Motor neuron (in vitro differentiated cells): ENCODE measurements around the gene CMTM1. TPM values are rescaled to one million over a fixed set of nuclear protein-coding genes. Genes with fewer than 3 reads are reported as not detected.
A peak's percentile ranks its signal among the peaks of the same experiment; 100 is the strongest.
"Not testable (repeated sequence)": the region's sequence is repeated elsewhere in the genome, so short reads cannot be mapped to it uniquely, and the experiment has no call there.

Source experiments
- ATAC-seq, 8 experiments: fragments of 200-7000 bp; cut with Tn5 transposase; replicated peaks in 6 of 8; 2 replicates each; pipeline ENCODE4 v1.8.0; 2021; ENCODE audit warnings: mild to moderate bottlenecking in 8 of 8, moderate library complexity in 8 of 8
- H3K27ac ChIP-seq, 2 donors: fragments of 250-450 bp; sonication (Bioruptor Pico); 2 replicates each; pipeline ENCODE4 v1.9.0; 2021; ENCODE audit warnings: antibody characterized with exemption in 2 of 2, mild to moderate bottlenecking in 2 of 2, moderate library complexity in 1 of 2
- H3K4me1 ChIP-seq, 2 donors: fragments of 250-450 bp; sonication (Bioruptor Pico); replicated peaks in 1 of 2; 2 replicates each; pipeline ENCODE4 v1.6.1; 2021; ENCODE audit warnings: antibody characterized with exemption in 2 of 2, mild to moderate bottlenecking in 2 of 2, moderate library complexity in 1 of 2
- H3K4me3 ChIP-seq, 5 donors: fragments of 250-450 bp; sonication (Bioruptor Pico); 2 replicates each; pipeline ENCODE4 v1.9.0; 2021; ENCODE audit warnings: antibody characterized with exemption in 5 of 5, mild to moderate bottlenecking in 5 of 5, moderate library complexity in 4 of 5
- WGBS, 10 experiments: fragments of 450-650 bp; shearing (Covaris generic); methylation state at CpG; one replicate each; pipeline ENCODE4 v1.0.0; 2022; 5-methylcytosine and 5-hydroxymethylcytosine counted together
- in situ Hi-C, 9 experiments: fragments of 400-800 bp; cut with MboI; loops; one replicate each; pipeline ENCODE4 v1.15.0; 2021; ENCODE audit warnings: low sequenced_read_pairs in 9 of 9, low pct_unique_long_range_greater_than_20kb in 2 of 9; ENCODE audit not compliant: unreplicated experiment in 9 of 9
- total RNA-seq, 8 experiments: library from RNA; unstranded; fragments of 300-600 nt; gene quantifications; 2 replicates each; pipeline versions ENCODE4 v1.2.3 to v1.2.4, GENCODE V29; 2022

CMTM1 gene
- total RNA-seq, 8 experiments from 2014 or later, result 1.1 to 4.8 (median 3.5) TPM

DNA sequence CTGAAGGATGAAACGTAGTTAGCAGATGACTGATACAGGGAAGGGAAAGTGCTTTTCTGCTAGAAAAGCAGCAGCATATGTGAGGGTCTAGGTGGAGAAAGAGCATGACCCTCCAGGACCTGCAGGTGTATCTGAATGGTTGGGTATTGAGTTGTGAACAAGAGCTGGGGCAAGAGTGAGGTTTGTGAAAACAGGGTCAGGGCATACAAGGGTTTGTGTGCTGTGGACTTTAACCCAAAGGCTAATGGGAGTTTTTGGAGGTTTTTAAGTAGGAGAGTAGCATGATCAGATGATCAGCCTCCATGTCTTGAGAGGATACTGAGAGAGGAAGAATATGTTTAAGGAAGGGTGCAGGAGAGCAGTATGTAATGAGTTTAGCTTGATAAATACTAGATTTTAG, 6.1 kb upstream of the CMTM1 start:
- WGBS, 10 experiments, result 38 to 100% (median 86%) methylated on average over 1 of the region's 1 CpG; no CpG with 5 or more reads in 3 of the 10 experiments
- no peaks in the 10 kb centered on the region for H3K4me1 ChIP-seq
- in situ Hi-C loops, result loop anchor here in 1 of 9 experiments (25.0 kb wide), 1 partner anchor 148 kb away; no protein-coding TSS in a partner anchor
- H3K27ac ChIP-seq, result no peak overlapping the region
- no peak for ATAC-seq
- H3K4me3 ChIP-seq, result no peak overlapping the region

DNA sequence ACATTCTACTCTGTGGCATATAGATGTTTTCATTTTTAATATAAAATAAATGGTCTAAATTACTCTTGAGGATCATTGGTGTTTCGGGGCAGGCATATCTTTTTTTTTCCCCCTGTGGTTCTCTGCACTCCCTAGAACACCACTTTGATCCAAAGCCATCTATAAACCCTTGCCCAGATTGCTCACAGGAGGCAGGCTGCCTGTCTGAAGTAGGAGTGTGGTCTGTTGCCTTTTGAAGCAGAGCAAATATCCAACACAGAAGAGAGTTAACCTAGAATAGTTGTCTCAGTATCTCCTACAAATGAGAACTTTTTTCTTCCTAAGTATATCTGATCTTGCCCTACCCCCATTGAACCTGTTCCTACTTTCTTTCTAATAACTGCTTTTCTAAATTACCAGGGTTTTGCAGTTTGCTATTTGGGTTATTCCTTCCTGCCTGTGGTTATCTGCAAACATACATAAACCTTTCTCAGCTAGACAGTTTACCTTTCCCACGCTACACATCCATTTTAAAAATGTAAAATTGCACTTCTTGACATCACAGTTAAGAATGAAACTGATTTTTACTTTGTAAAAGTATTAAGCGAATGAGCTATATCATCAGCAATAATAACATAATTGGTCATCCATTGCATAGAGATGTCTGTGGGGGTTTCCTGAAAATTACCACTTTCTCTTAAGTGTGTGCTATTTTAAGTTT, 4.7 kb upstream of the CMTM1 start:
- no peaks in the 10 kb centered on the region for H3K4me1 ChIP-seq
- no peak overlapping the region for H3K27ac ChIP-seq
- in situ Hi-C loops, result loop anchor here in 1 of 9 experiments (25.0 kb wide), 1 partner anchor 149 kb away; no protein-coding TSS in a partner anchor
- ATAC-seq, result no peak
- 86 to 100% (median 100%) methylated on average over 1 to 3 of the region's 3 CpGs; no CpG with 5 or more reads in 1 of the 10 experiments for WGBS, 10 experiments
- no peak overlapping the region for H3K4me3 ChIP-seq

DNA sequence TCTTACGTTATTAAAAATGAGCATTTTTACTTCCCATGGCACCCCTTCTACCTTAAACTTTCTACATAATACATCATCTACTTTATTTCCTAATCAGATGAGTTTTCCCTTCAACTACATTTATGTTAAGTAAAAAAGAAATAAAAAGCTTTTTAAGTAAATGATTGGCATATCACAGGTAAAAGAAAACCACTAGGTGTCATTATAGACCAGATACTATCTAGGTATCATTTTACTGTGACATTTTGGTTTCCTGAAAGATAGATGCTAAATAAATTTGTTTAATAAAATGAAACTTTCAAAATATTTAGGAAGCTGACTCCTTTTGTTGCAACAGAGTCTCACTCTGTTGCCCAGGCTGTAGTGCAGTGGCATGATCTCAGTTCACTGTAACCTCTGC, 3.8 kb upstream of the CMTM1 start:
- no peaks in the 10 kb centered on the region for H3K4me1 ChIP-seq
- ATAC-seq, result no peak
- in situ Hi-C loops, result loop anchor here in 1 of 9 experiments (25.0 kb wide), 1 partner anchor 150 kb away; no protein-coding TSS in a partner anchor
- H3K27ac ChIP-seq, result no peak overlapping the region
- no peak overlapping the region for H3K4me3 ChIP-seq
- 83 to 100% (median 97%) methylated on average over 1 of the region's 1 CpG; no CpG with 5 or more reads in 2 of the 10 experiments for WGBS, 10 experiments

DNA sequence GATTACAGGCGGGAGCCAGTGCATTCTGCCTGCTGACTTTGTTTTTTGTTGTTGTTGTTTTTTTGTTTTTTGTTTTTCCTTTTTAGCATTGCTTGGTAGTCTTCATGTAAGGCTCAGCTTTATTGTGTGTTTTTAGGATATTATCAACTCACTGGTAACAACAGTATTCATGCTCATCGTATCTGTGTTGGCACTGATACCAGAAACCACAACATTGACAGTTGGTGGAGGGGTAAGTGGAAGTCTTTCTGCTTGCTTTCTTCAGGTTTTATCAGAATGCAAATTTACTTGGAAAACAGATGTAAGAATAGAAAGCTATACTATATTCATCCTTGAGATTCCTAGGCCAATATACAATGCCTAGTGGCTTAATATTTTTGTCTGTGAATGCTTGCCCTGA, 3.3 kb upstream of the CMTM1 start:
- Histone ChIP-seq H3K4me3 (no peak overlapping the region), H3K27ac (no peak overlapping the region), H3K4me1 (no peaks in the 10 kb centered on the region)
- in situ Hi-C loops, result loop anchor here in 1 of 9 experiments (25.0 kb wide), 1 partner anchor 151 kb away; no protein-coding TSS in a partner anchor
- WGBS, 10 experiments, result 64 to 100% (median 100%) methylated on average over 1 to 2 of the region's 2 CpGs; no CpG with 5 or more reads in 1 of the 10 experiments
- ATAC-seq, result no peak

DNA sequence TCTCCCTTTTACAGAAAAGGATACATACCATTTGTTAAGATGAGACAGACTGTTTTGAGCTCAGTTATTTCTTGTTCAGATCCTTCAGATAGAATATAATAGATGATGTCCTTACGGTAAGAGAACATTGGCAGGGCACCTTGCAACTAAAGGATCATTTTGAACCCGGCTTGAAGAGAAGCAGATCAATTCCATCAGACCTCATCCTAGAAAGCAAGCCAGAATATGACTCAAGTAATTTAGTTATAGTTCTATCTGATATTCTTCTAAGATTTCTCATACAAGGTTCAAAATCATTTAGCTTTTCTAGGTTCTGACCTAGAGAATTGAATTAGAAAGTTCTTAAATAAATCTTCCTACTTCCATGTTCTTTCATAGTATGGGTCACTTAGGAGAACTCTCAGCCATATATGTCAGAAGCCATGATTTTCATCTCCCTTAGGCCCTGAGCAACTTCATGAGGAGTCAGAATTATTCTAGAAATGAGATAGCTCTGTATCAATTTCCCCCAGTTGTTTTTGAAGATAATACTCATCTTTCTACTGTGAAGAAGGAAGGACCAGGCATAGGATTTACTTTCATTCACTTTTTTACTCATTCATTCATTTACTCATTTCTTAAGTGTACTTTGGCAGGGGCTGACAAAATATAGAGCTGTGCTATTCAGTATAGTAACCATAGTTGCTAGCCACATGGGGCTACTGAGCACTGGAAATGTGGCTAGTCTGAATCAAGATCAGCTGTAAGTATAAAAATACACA, 2.5 kb upstream of the CMTM1 start:
- ATAC-seq, result no peak
- in situ Hi-C loops, result loop anchor here in 1 of 9 experiments (25.0 kb wide), 1 partner anchor 151 kb away; no protein-coding TSS in a partner anchor
- Histone ChIP-seq H3K4me3 (no peak overlapping the region), H3K27ac (no peak overlapping the region), H3K4me1 (no peaks in the 10 kb centered on the region)
- 83 to 100% (median 100%) methylated on average over 1 to 2 of the region's 2 CpGs; no CpG with 5 or more reads in 1 of the 10 experiments for WGBS, 10 experiments

DNA sequence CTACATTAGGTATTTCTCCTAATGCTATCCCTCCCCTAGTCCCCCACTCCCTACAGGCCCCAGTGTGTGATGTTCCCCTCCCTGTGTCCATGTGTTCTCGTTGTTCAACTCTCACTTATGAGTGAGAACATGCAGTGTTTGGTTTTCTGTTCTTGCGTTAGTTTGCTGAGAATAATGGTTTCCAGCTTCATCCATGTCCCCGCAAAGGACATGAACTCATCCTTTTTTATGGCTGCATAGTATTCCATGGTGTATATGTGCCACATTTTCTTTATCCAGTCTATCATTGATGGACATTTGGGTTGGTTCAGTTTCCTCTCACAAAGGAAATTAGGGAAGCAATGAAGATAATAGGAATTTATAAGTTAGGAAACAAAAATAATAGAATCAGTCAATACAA, 1.0 kb downstream of the CMTM1 start:
- in situ Hi-C loops, result loop anchor here in 1 of 9 experiments (25.0 kb wide), 1 partner anchor 155 kb away; no protein-coding TSS in a partner anchor
- H3K4me3 ChIP-seq, H3K27ac ChIP-seq, ATAC-seq, H3K4me1 ChIP-seq: not testable (repeated sequence)
- WGBS, 10 experiments, result 96% methylated on average over 3 of the region's 3 CpGs; no CpG with 5 or more reads in 9 of the 10 experiments

DNA sequence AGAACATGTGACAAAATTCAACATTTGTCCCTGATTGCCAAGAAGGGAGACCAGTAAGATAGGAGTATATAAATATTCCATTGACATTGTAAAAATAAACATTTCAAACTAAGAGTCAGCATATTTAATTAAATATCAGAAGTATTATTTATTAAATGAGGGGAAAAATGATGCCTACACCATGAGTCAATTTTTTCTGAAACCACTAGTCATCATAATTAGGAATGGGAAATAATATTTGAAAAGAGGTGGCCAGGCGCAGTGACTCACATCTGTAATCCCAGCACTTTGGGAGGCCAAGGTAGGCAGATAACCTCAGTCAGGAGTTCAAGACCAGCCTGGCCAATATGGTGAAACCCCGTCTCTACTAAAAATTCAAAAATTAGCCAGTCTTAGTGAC, 2.1 kb downstream of the CMTM1 start:
- no peak for ATAC-seq
- Histone ChIP-seq H3K4me1 (no peaks in the 10 kb centered on the region), H3K27ac (no peak overlapping the region), H3K4me3 (no peak overlapping the region)
- in situ Hi-C loops, result loop anchor here in 1 of 9 experiments (25.0 kb wide), 1 partner anchor 156 kb away; no protein-coding TSS in a partner anchor
- WGBS, 10 experiments, result 71 to 100% (median 83%) methylated on average over 1 to 2 of the region's 2 CpGs; no CpG with 5 or more reads in 4 of the 10 experiments

DNA sequence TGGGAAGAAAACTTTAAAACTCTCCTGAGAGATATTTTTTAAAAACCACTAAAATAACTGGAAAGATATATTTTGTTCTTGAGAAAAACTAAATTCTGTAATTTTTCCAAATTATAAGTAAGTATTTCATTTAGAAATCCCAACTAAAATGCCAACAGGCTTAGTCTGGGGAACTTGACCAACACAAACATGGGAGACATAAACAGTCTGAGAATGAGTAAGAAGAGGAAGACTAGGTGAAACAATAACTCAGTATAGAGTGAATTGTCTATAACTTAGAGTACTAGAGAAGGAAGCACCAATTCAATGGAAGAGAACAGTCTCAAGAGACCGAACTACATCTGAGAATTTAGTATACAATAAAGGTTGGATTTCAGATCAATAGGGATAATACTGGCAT, 2.9 kb downstream of the CMTM1 start:
- in situ Hi-C loops, result loop anchor here in 1 of 9 experiments (25.0 kb wide), 1 partner anchor 157 kb away; no protein-coding TSS in a partner anchor
- 73 to 100% (median 100%) methylated on average over 1 of the region's 1 CpG; no CpG with 5 or more reads in 1 of the 10 experiments for WGBS, 10 experiments
- H3K27ac ChIP-seq, result no peak overlapping the region
- H3K4me1 ChIP-seq, result no peaks in the 10 kb centered on the region
- ATAC-seq, result no peak
- H3K4me3 ChIP-seq, result no peak overlapping the region

DNA sequence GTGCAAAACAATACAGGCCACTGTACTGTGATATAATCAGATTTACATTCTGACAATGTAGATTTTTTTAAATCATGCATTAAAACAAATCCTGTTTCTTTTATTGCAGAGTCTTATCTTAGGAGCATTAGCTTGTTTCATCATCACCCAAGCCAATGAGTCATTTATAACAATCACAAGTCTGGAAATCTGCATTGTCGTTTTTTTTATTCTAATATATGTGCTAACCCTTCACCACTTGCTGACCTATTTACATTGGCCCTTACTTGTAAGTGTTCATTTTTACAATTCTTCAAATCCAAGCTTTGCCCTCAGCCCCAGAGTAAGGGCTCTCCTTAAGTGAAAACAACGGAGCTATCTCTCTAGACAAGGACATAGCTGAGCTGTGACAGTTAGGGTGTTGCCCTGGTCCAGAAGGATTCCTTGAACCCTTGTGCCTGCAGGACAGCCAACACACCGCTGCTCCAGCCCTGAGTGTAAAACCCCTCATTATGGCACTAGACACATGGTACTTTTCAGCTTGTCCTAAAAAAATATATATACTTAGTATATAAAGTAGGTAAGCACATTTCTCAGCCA, 3.7 kb downstream of the CMTM1 start:
- no peak overlapping the region for H3K4me3 ChIP-seq
- ATAC-seq, result peak in 6 of 8 experiments; percentile 47 to 94 (median 67)
- in situ Hi-C loops, result loop anchor here in 1 of 9 experiments (25.0 kb wide), 1 partner anchor 158 kb away; no protein-coding TSS in a partner anchor
- no peak overlapping the region for H3K27ac ChIP-seq
- 0 to 82% (median 64%) methylated on average over 1 to 3 of the region's 3 CpGs; no CpG with 5 or more reads in 2 of the 10 experiments for WGBS, 10 experiments
- no peaks in the 10 kb centered on the region for H3K4me1 ChIP-seq

DNA sequence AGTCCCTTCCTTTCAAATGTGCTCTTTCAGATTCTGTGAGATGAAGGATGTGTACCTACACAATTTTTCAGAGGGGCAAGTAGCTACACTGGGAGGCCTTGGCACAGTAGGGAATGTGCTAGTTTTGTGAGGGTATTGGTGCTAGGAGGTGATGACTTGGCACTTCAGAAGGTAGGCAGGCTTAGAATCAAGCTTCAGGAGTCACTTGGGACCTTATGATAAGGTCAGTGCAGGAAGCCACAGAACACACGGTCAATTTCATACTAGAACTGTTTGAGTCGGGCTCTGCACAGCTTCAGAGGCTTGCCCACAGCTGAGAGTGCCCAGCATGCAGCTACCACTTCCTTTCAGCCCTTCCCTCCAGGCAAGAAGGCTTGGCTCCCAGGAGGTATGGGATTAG, 6.1 kb downstream of the CMTM1 start:
- 58 to 75% methylated on average over 2 of the region's 2 CpGs; no CpG with 5 or more reads in 8 of the 10 experiments for WGBS, 10 experiments
- no peak for ATAC-seq
- in situ Hi-C loops, result loop anchor here in 1 of 9 experiments (25.0 kb wide), 1 partner anchor 160 kb away; no protein-coding TSS in a partner anchor
- Histone ChIP-seq H3K27ac (no peak overlapping the region), H3K4me1 (no peaks in the 10 kb centered on the region), H3K4me3 (no peak overlapping the region)

DNA sequence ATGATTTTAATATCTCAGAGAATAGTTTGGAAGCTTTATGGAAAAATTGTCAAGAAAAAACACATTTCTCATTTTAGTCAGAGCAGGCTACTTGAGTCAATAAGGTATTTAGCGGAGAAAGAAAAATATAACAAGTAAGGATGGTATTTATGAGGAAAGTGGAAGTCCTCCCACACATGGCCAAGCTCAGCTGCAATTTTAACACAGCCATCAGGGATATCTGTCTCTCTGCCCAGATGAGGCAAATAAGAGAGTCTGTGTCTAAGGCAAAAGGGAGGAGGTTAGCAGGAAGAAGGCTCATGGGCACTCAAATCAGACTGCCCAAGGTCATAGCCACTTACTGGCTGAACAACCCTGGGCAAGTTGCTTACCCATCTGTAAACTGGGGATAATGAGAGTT, 7.8 kb downstream of the CMTM1 start:
- in situ Hi-C loops, result loop anchor here in 1 of 9 experiments (25.0 kb wide), 1 partner anchor 162 kb away; no protein-coding TSS in a partner anchor
- no peak for ATAC-seq

DNA sequence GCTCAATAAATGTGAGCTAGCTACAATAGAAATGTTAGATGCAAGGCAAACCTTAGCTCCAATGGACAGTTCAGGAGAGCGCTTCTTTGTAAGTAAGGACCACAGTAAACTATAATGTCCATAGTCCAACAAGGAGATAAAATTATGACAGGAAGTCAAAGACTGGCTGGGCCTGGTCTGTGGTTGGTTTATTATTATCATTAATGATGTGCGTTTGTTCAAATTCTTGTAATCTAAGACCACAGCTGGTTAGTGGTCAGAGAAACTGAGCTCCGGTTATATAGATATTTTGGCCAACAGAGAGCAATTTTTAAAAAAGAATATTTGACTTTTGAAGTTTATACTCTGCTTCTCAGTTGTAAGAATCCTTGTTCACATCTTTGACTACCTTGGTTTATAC, 8.3 kb downstream of the CMTM1 start:
- in situ Hi-C loops, result loop anchor here in 1 of 9 experiments (25.0 kb wide), 1 partner anchor 162 kb away; no protein-coding TSS in a partner anchor
- no peak overlapping the region for H3K27ac ChIP-seq
- no peak for ATAC-seq
- 69 to 100% (median 96%) methylated on average over 1 to 3 of the region's 3 CpGs for WGBS, 10 experiments
- no peak overlapping the region for H3K4me3 ChIP-seq
- no peaks in the 10 kb centered on the region for H3K4me1 ChIP-seq

More for the DNA sequence above, 7.8 kb downstream of the CMTM1 start:
- H3K4me1 ChIP-seq, result no peaks in the 10 kb centered on the region
- WGBS, 10 experiments, result 50 to 100% (median 67%) methylated on average over 1 of the region's 1 CpG; no CpG with 5 or more reads in 5 of the 10 experiments
- H3K27ac ChIP-seq, result no peak overlapping the region
- no peak overlapping the region for H3K4me3 ChIP-seq
